Right atrium auricular region (tissue), 2 donors: Measurements from ENCODE around the gene ERVMER34-1. TPM values are rescaled to one million over a fixed set of nuclear protein-coding genes. Genes with fewer than 3 reads are reported as not detected.

Source experiments
- DNase-seq: peaks from one replicate; pipeline ENCODE4 v3.0.0-alpha.2; 2019; ENCODE audit warnings: low spot score
- H3K27ac ChIP-seq, 2 donors: fragments of 200-600 bp; sonication (generic); 1 replicate in 1 of 2; 2 replicates in 1 of 2; pipeline ENCODE4 v1.5.1; 2016 to 2019
- H3K27me3 ChIP-seq, 2 donors: fragments of 200-600 bp; sonication (generic); one replicate each; pipeline versions ENCODE4 v1.5.1 to v1.6.0; 2017 to 2019
- H3K36me3 ChIP-seq: fragments of 200-600 bp; sonication (generic); one replicate; pipeline ENCODE4 v1.5.1; 2016
- H3K4me1 ChIP-seq, 2 donors: fragments of 200-600 bp; sonication (generic); one replicate each; pipeline versions ENCODE4 v1.5.1 to v1.6.0; 2017 to 2019
- H3K4me3 ChIP-seq, 2 donors: fragments of 200-600 bp; sonication (generic); 1 replicate in 1 of 2; 2 replicates in 1 of 2; pipeline ENCODE4 v1.5.1; 2017 to 2019; ENCODE audit warnings: mild to moderate bottlenecking in 1 of 2, moderate library complexity in 1 of 2
- H3K9me3 ChIP-seq, 2 donors: fragments of 200-600 bp; sonication (generic); one replicate each; pipeline ENCODE4 v1.5.1; 2019
- CTCF ChIP-seq, 2 donors: fragments of 200-600 bp; sonication (generic); IDR thresholded peaks; one replicate each; pipeline ENCODE4 v1.5.1; 2019; ENCODE audit warnings: antibody characterized with exemption in 2 of 2
- total RNA-seq, 2 donors: library from RNA; depleted of rRNA; stranded (reverse); fragments of >200 nt; gene quantifications; one replicate each; pipeline ENCODE4 v1.1.0, GENCODE V29; 2016

The ERVMER34-1 gene
- total RNA-seq, 2 donors from 2014 or later = 2.6 to 3.9 TPM

GRCh38 chr4:52712251-52713130 is 38.7 kb downstream of the ERVMER34-1 start:
- peaks cover 0 to 30% of the 10 kb centered on the region in 2 donors for H3K4me1 ChIP-seq
- no peaks in the 10 kb centered on the region for H3K9me3 ChIP-seq
- no peak for TF ChIP-seq CTCF (IDR thresholded peaks at IDR 0.05)
- peaks cover 27% of the 10 kb centered on the region for H3K36me3 ChIP-seq
- H3K27me3 ChIP-seq = no peaks in the 10 kb centered on the region
- peak overlapping the region; percentile 95 to 97 for H3K27ac ChIP-seq
- H3K4me3 ChIP-seq = peak overlapping the region; percentile 84 to 97
- peak; percentile 98 for DNase-seq

GRCh38 chr4:52711834-52712250 is 39.4 kb downstream of the ERVMER34-1 start:
- Histone ChIP-seq H3K36me3 (peaks cover 27% of the 10 kb centered on the region), H3K9me3 (no peaks in the 10 kb centered on the region), H3K4me1 (peaks cover 0 to 30% of the 10 kb centered on the region in 2 donors), H3K4me3 (peak overlapping the region; percentile 17 to 97), H3K27me3 (no peaks in the 10 kb centered on the region), H3K27ac (peak overlapping the region; percentile 40 to 97)
- no peak for TF ChIP-seq CTCF (IDR thresholded peaks at IDR 0.05)
- DNase-seq = no peak

- H3K4me1 ChIP-seq = peaks cover 0 to 30% of the 10 kb centered on the region in 2 donors
- H3K27ac ChIP-seq = no peak overlapping the region
- DNase-seq = no peak
- H3K4me3 ChIP-seq = no peak overlapping the region
- no peaks in the 10 kb centered on the region for H3K9me3 ChIP-seq
- TF ChIP-seq CTCF (IDR thresholded peaks at IDR 0.05) = no peak
- peaks cover 26% of the 10 kb centered on the region for H3K36me3 ChIP-seq
- H3K27me3 ChIP-seq = no peaks in the 10 kb centered on the region
These were observed 40.0 kb downstream of the ERVMER34-1 start for GRCh38 chr4:52711272-52711671.

- no peak overlapping the region for H3K4me3 ChIP-seq
- no peak overlapping the region for H3K27ac ChIP-seq
These were observed 42.1 kb downstream of the ERVMER34-1 start for GRCh38 chr4:52709155-52709554.

GRCh38 chr4:52704661-52705060 is 46.6 kb downstream of the ERVMER34-1 start:
- H3K4me1 ChIP-seq = peaks cover 0 to under 1% of the 10 kb centered on the region in 2 donors
- no peak overlapping the region for H3K27ac ChIP-seq
- no peak for TF ChIP-seq CTCF (IDR thresholded peaks at IDR 0.05)
- H3K4me3 ChIP-seq = no peak overlapping the region
- no peaks in the 10 kb centered on the region for H3K27me3 ChIP-seq
- no peaks in the 10 kb centered on the region for H3K36me3 ChIP-seq
- H3K9me3 ChIP-seq = no peaks in the 10 kb centered on the region
- DNase-seq = no peak

More at GRCh38 chr4:52709155-52709554, 42.1 kb downstream of the ERVMER34-1 start:
- Histone ChIP-seq H3K27me3 (no peaks in the 10 kb centered on the region), H3K36me3 (peaks cover 6% of the 10 kb centered on the region), H3K9me3 (no peaks in the 10 kb centered on the region), H3K4me1 (peaks cover 0 to 15% of the 10 kb centered on the region in 2 donors)
- DNase-seq = no peak
- TF ChIP-seq CTCF (IDR thresholded peaks at IDR 0.05) = no peak
